Endothelial cell of umbilical vein (primary cell): ENCODE measurements around the gene SCAMP1. TPM values are rescaled to one million over a fixed set of nuclear protein-coding genes. Genes with fewer than 3 reads are reported as not detected.

Experiments
- BruUV-seq: library from RNA; stranded (reverse); fragments of 400-500 nt; replicated peaks from 2 replicates; lab custom pipeline; 2021; lab: Mats Ljungman, UMichigan
- CTCF ChIA-PET: fragments of 300-600, 350-600 bp; sonication (Branson Sonifier 250); formaldehyde crosslinking; loops from one replicate; lab custom pipeline; 2021; ENCODE audit warnings: antibody characterized with exemption, inconsistent platforms; lab: Charles Lee
- POLR2A ChIA-PET: fragments of 300-600, 350-600 bp; sonication (Branson Sonifier 250); formaldehyde crosslinking; loops from one replicate; lab custom pipeline; 2021; ENCODE audit warnings: antibody characterized with exemption, inconsistent platforms; lab: Charles Lee
- DNase-seq: peaks from one replicate; pipeline ENCODE4 v3.0.0-alpha.2; 2011; ENCODE audit warnings: low read depth, low spot score
- FAIRE-seq: peaks from 2 replicates; lab custom pipeline; 2011; peaks lifted over from hg19 to GRCh38; lab: Jason Lieb, UNC
- H2AFZ ChIP-seq: 2 replicates; pipeline ENCODE4 v1.6.0; 2012; ENCODE audit warnings: low read depth, low read length, control low read depth, inconsistent platforms
- H3K27ac ChIP-seq: 2 replicates; pipeline ENCODE4 v1.5.1; 2011; ENCODE audit warnings: low read depth, mild to moderate bottlenecking, control low read depth, low read length, moderate library complexity; ENCODE audit not compliant: insufficient read depth
- H3K27me3 ChIP-seq, 2 experiments: 2 replicates each; pipeline versions ENCODE4 v1.6.0 to v1.6.1; 2011; ENCODE audit warnings: low read length in 2 of 2, mixed read lengths in 1 of 2; ENCODE audit not compliant: control insufficient read depth in 2 of 2, insufficient read depth in 2 of 2
- H3K36me3 ChIP-seq, 2 experiments: 2 replicates in 1 of 2; 3 replicates in 1 of 2; pipeline ENCODE4 v1.5.1; 2011; ENCODE audit warnings: low read length in 2 of 2, mild to moderate bottlenecking in 1 of 2, moderate library complexity in 1 of 2; ENCODE audit not compliant: control insufficient read depth in 2 of 2, insufficient read depth in 2 of 2; ENCODE audit errors: extremely low read depth in 1 of 2
- H3K4me1 ChIP-seq: 3 replicates; pipeline ENCODE4 v1.5.1; 2011; ENCODE audit warnings: mild to moderate bottlenecking, low read length; ENCODE audit not compliant: control insufficient read depth, insufficient read depth; ENCODE audit errors: extremely low read depth
- H3K4me2 ChIP-seq: 2 replicates; pipeline ENCODE4 v1.6.1; 2011; ENCODE audit warnings: low read length, control low read depth, mixed read lengths; ENCODE audit not compliant: insufficient read depth
- H3K4me3 ChIP-seq, 3 experiments: fragments of 200-600 bp in 1 of 3; sonication (generic), shearing (Covaris generic) in 1 of 3; replicated peaks in 1 of 3; 2 replicates each; pipeline ENCODE4 v1.5.1; 2011 to 2016; ENCODE audit warnings: control low read depth in 3 of 3, low read length in 3 of 3, mild to moderate bottlenecking in 2 of 3, inconsistent platforms in 1 of 3, low read depth in 1 of 3, moderate library complexity in 1 of 3; ENCODE audit not compliant: insufficient read depth in 1 of 3
- H3K79me2 ChIP-seq: 2 replicates; pipeline ENCODE4 v1.6.0; 2012; ENCODE audit warnings: low read length, inconsistent platforms; ENCODE audit not compliant: control insufficient read depth, insufficient read depth
- H3K9ac ChIP-seq: replicated peaks from 2 replicates; pipeline ENCODE3; 2011; ENCODE audit warnings: low read length, control low read depth; ENCODE audit not compliant: insufficient read depth; ENCODE audit errors: extremely low read depth
- H3K9me1 ChIP-seq: replicated peaks from 3 replicates; pipeline ENCODE4 v1.6.0; 2011; ENCODE audit warnings: mild to moderate bottlenecking, low read length; ENCODE audit not compliant: control insufficient read depth, insufficient read depth; ENCODE audit errors: extremely low read depth
- H3K9me3 ChIP-seq: replicated peaks from 2 replicates; pipeline ENCODE4 v1.5.1; 2012; ENCODE audit warnings: low read length, inconsistent platforms; ENCODE audit not compliant: control insufficient read depth, insufficient read depth
- H4K20me1 ChIP-seq: replicated peaks from 2 replicates; pipeline ENCODE3; 2011; ENCODE audit warnings: mild to moderate bottlenecking, low read length; ENCODE audit not compliant: control insufficient read depth, insufficient read depth; ENCODE audit errors: extremely low read depth
- CTCF ChIP-seq, 2 donors: IDR thresholded peaks; 1 replicate in 1 of 2; 2 replicates in 1 of 2; pipeline ENCODE4 v1.5.1; 2011; ENCODE audit warnings: low read length in 2 of 2, mild to moderate bottlenecking in 2 of 2, moderate library complexity in 2 of 2, control low read depth in 1 of 2, inconsistent platforms in 1 of 2, low read depth in 1 of 2; ENCODE audit not compliant: insufficient read depth in 1 of 2; ENCODE audit errors: extremely low read depth in 1 of 2
- EZH2 ChIP-seq: IDR thresholded peaks from 2 replicates; pipeline ENCODE4 v1.6.1; 2012; ENCODE audit warnings: borderline replicate concordance, low read depth, mild to moderate bottlenecking, moderate library complexity, low read length, inconsistent platforms; ENCODE audit not compliant: severe bottlenecking
- FOS ChIP-seq: IDR thresholded peaks from 2 replicates; pipeline ENCODE4 v1.6.1; 2011; ENCODE audit warnings: mild to moderate bottlenecking, low read length, moderate library complexity, borderline replicate concordance; ENCODE audit not compliant: insufficient read depth
- GATA2 ChIP-seq: IDR thresholded peaks from 2 replicates; pipeline ENCODE4 v1.7.0; 2011; ENCODE audit warnings: low read depth, mild to moderate bottlenecking, moderate library complexity, mixed read lengths, low read length; ENCODE audit not compliant: insufficient read length, insufficient read depth
- JUN ChIP-seq: IDR thresholded peaks from 2 replicates; pipeline ENCODE4 v1.6.1; 2011; ENCODE audit warnings: borderline replicate concordance, low read depth; ENCODE audit not compliant: insufficient read length, insufficient read depth
- MAX ChIP-seq: IDR thresholded peaks from 2 replicates; pipeline ENCODE4 v1.6.1; 2011; ENCODE audit not compliant: insufficient read depth, insufficient read length
- MYC ChIP-seq: IDR thresholded peaks from one replicate; pipeline ENCODE4 v1.6.1; 2011; ENCODE audit warnings: mild to moderate bottlenecking, low read depth, low read length
- POLR2A ChIP-seq: IDR thresholded peaks from 2 replicates; pipeline ENCODE4 v1.6.1; 2012; ENCODE audit warnings: low read depth, mild to moderate bottlenecking, control low read depth, low read length
- POLR2AphosphoS5 ChIP-seq: IDR thresholded peaks from 2 replicates; pipeline ENCODE4 v1.6.1; 2012; ENCODE audit warnings: low read depth, mild to moderate bottlenecking, control low read depth, low read length, moderate library complexity; ENCODE audit not compliant: insufficient read depth
- dilution Hi-C: fragments of 300-500 bp; cut with MboI; formaldehyde crosslinking; loops from one replicate; pipeline ENCODE4 v1.15.0; 2019; ENCODE audit warnings: low sequenced_read_pairs; ENCODE audit not compliant: extremely low pct_ligation_motif_present
- intact Hi-C: fragments of 100-400 bp; cut with micrococcal nuclease; formaldehyde crosslinking; loops from one replicate; pipeline ENCODE4 v1.10.0; 2022
- polyA plus RNA-seq, 4 experiments: library from polyadenylated mRNA; depleted of rRNA in 3 of 4; stranded (reverse) in 3 of 4; unstranded in 1 of 4; fragments of >200 nt; gene quantifications; 2 replicates each; pipeline versions ENCODE4 v1.2.1 to v1.2.3, GENCODE V29; 2011 to 2012; ENCODE audit warnings: missing spikeins in 1 of 4
- total RNA-seq: library from RNA; stranded (reverse); gene quantifications from 2 replicates; pipeline ENCODE4 v1.2.3, GENCODE V29; 2021

SCAMP1 gene
- total and polyA plus RNA-seq, 2 donors (not counting 3 experiments of a cell fraction or from before 2014, with no cell fraction given): 13.7 to 29.0 TPM

GRCh38 chr5:78473751-78474150 is 113.3 kb downstream of the SCAMP1 start:
- Histone ChIP-seq H3K4me3 (no peak overlapping the region), H3K79me2 (no peaks in the 10 kb centered on the region), H4K20me1 (no peaks in the 10 kb centered on the region), H3K9ac (no peak overlapping the region), H3K4me1 (no peaks in the 10 kb centered on the region), H3K36me3 (no peaks in the 10 kb centered on the region), H3K27ac (no peak overlapping the region), H3K27me3 (no peaks in the 10 kb centered on the region), H3K9me1 (no peaks in the 10 kb centered on the region), H3K4me2 (no peak overlapping the region), H2AFZ (no peak overlapping the region), H3K9me3 (no peaks in the 10 kb centered on the region)
- DNase-seq: no peak
- BruUV-seq: no TSS peak
- ChIA-PET CTCF (interaction anchor here (0.7 to 6.2 kb wide), 10 partner anchors 29 to 659 kb away, joined by 3 to 61 read pairs (median 4); no protein-coding TSS in a partner anchor), POLR2A (no interaction called here)
- dilution Hi-C loops: no loop called here
- TF ChIP-seq MYC (no peak), EZH2 (no peak), CTCF (IDR thresholded peaks at IDR 0.05; ENCODE audit: extremely low read depth in 1 of 2, insufficient read depth in 1 of 2, low read depth in 1 of 2, low read length in 2 of 2) (no peak), GATA2 (no peak), JUN (no peak)
- FAIRE-seq: no peak
- intact Hi-C loops: loop anchor here (2.0 to 5.0 kb wide), 2 partner anchors 31 to 659 kb away; no protein-coding TSS in a partner anchor

GRCh38 chr5:78475370-78475769 is 115.0 kb downstream of the SCAMP1 start:
- Histone ChIP-seq H3K4me1 (no peaks in the 10 kb centered on the region), H3K9ac (no peak overlapping the region), H3K4me2 (no peak overlapping the region), H4K20me1 (no peaks in the 10 kb centered on the region), H3K9me1 (no peaks in the 10 kb centered on the region), H2AFZ (no peak overlapping the region), H3K9me3 (no peaks in the 10 kb centered on the region), H3K27me3 (no peaks in the 10 kb centered on the region), H3K27ac (no peak overlapping the region), H3K36me3 (no peaks in the 10 kb centered on the region), H3K4me3 (no peak overlapping the region), H3K79me2 (no peaks in the 10 kb centered on the region)
- CTCF ChIA-PET: interaction anchor here (2.5 to 6.2 kb wide), 2 partner anchors 59 to 152 kb away, joined by 8 to 61 read pairs; no protein-coding TSS in a partner anchor
- TF ChIP-seq CTCF (IDR thresholded peaks at IDR 0.05; ENCODE audit: extremely low read depth in 1 of 2, insufficient read depth in 1 of 2, low read depth in 1 of 2, low read length in 2 of 2): no peak
- TF ChIP-seq JUN: no peak
- no peak for TF ChIP-seq MAX
- TF ChIP-seq POLR2AphosphoS5: no peak
- no peak for TF ChIP-seq EZH2
- TF ChIP-seq MYC: no peak
- no peak for TF ChIP-seq GATA2
- TF ChIP-seq FOS: no peak
- no peak for TF ChIP-seq POLR2A
- FAIRE-seq: no peak
- dilution Hi-C loops (no loop called here), intact Hi-C loops (no loop called here)
- BruUV-seq: no TSS peak
- POLR2A ChIA-PET: no interaction called here
- no peak for DNase-seq
